GM19238 (cell line): ENCODE measurements around the gene ZNF439.
"Not testable (repeated sequence)": the region's sequence is repeated elsewhere in the genome, so short reads cannot be mapped to it uniquely, and the experiment has no call there.

ENCODE experiments used
- DNase-seq: peaks from one replicate; pipeline ENCODE4 v3.0.0; 2011; ENCODE audit warnings: low spot score; ENCODE audit not compliant: insufficient read length

ZNF439 gene

DNA sequence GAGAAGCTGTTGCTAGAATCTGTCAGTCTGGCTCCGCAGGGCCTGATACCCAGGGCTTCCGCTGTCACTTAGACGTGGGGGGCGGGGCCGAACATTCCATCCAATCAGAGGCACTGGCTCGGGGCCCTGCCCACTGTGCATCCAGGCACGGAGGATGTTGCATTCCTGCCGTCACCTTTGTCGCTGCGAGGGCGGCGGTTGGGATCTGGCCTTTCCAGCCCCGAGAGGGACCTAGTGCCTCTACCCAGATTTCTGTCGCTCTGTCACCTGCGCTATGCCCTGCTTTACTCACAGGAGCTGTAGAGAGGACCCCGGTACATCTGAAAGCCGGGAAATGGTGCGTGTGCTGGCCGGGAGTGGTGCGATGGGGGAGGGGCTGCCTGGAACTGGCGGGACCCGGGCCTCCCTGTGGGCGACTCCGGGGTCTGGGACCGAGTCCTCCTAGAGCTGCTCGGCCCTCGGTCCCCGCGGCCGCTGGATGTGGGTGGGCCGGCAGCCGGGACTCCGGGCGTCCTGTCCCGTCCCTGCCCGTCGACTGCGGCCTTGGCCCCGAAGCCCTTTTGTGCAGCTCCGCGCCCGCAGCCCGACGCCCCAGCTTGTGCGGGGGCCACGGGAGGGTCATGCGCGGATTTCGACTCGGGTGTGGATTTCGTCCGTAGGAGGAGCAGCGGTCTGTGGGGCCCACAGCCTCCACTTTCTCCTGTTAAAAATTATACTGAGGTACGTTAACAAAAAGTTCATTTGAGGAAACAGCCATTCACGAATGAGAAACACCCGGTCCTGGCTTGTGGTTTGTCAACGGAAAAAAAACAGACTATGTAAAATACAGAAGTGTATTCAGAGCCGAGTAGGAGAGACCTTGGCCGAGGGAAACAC, at the start of gene ZNF439:
TSS of gene ZNF439 (plus strand) at position 133 of the 876 bp plus-strand sequence. CDS start at position 275, 142 bp downstream.
- peak; percentile 83 for DNase-seq

DNA sequence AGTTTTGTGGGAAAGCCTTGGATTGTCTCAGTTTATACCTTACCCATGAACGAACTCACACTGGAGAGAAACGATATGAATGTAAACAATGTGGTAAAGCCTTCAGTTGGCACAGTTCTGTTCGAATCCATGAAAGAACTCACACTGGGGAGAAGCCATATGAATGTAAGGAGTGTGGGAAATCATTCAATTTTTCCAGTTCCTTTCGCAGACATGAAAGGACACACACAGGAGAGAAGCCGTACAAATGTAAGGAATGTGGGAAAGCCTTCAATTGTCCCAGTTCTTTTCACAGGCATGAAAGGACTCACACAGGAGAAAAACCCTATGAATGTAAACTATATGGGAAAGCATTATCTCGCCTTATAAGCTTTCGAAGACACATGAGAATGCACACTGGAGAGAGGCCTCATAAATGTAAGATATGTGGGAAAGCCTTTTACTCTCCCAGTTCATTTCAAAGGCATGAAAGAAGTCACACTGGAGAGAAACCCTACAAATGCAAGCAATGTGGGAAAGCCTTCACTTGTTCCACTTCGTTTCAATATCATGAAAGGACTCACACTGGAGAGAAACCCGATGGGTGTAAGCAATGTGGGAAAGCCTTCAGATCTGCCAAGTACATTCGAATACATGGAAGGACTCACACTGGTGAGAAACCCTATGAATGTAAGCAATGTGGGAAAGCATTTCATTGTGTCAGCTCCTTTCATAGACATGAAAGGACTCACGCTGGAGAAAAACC, 42.0 kb upstream of the ZNF439 start:
- DNase-seq, result no peak

DNA sequence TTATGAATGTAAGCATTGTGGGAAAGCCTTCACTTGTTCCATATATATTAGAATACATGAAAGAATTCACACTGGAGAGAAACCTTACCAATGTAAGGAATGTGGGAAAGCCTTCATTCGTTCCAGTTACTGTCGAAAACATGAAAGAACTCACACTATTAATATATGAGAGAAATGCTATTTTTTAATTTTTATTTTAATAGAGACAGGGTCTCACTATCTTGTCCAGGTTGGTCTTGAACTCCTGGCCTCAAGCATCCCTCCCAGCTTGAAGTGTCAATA, 41.5 kb upstream of the ZNF439 start:
- DNase-seq, result no peak

DNA sequence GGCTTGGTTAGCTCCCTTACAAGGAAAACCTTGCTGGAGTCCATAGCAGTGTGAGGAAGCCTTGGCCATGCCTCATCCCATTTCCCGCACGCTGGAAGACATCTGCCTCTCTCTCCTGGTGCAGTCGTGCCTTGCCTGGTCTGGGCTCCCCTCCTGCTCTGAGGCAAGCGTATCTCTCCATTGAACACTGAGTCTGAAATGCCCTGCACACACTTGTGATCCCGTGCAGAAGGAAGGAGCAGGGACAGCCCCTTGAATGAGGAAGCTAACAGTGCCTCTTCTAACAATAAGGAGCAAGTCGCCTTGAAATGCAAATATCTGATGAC, 34.9 kb upstream of the ZNF439 start:
- DNase-seq, result no peak

DNA sequence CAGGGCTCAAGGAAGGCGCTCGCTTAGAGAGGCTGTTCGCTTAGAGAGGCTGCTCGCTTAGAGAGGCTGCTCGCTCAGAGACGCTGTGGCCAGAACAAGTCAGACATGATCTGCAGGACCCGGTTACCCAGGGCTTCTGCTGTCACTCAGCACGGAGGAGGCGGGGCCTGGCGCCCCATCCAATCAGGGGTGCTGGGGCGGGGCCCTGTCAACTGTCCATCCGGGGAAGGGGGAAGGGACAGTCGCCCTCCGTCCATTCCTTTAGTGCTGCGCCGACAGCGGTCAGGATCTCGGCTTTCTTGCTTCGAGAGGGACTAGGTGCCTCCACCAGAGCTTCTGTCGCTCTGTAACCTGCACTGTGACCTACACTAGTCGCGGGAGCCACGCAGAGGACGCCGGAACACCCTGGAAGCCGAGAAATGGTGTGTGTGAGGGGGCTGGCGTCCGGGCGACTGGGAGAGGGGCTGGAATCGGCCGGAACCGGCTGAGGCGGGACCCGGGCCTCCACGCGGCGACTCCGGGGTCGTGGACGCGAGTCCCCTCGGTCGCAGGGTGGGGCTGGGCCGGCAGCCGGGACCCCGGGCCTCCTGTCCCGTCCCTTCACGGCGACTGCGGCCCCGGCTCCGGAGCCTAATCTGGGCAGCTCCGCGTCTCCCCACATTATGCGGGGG, 34.4 kb upstream of the ZNF439 start, which contains the start of gene ZNF440:
TSS of gene ZNF440 (plus strand) at position 245 of the 671 bp plus-strand sequence. CDS start at position 420, 175 bp downstream.
- peak; percentile 94 for DNase-seq

DNA sequence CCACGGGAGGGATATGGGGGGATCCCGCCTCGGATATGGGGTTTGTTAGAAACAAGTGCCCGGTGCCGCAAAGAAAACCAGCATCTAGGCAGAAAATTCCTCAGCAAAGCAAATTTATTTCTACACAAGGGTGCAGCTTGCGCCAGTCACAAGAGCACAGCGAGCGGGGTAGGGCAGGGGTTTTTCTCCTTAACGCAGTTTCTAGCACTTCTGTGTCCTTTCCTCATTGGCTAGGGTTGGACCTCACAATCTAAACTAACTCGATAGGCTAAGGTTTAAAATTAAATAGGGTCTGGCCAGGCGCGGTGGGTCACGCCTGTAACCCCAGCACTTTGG, 33.9 kb upstream of the ZNF439 start:
- DNase-seq, result no peak

DNA sequence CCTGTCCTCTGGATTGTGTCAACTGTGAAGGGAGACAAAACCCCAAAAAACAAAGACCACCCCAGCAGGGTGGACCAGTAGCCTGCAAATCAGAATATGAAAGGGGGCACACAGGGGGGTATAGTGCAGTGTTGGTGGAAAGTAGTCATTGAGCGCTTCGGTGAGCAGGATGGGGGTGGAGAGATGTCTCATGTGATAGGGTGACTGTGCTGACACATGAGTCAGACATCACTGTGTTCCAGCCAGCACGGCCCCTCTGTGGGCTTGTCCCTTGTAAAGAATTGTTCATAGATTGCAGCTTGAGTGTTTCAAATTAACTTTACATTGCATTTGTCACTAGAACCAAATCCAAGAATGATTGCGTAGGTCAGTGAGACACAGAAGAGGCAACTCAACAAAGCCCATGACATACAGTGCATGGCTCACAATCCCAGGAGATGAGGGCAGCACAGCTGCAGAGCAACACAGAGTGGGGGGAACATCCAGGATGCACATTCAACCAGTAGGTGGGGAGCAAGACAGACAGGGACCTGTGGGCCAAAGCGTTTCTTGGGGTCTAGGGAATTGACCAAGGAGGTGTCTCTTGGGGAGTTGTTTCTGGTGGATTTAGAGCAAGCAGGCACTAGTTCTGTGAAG, 26.9 kb upstream of the ZNF439 start:
- DNase-seq, result no peak

DNA sequence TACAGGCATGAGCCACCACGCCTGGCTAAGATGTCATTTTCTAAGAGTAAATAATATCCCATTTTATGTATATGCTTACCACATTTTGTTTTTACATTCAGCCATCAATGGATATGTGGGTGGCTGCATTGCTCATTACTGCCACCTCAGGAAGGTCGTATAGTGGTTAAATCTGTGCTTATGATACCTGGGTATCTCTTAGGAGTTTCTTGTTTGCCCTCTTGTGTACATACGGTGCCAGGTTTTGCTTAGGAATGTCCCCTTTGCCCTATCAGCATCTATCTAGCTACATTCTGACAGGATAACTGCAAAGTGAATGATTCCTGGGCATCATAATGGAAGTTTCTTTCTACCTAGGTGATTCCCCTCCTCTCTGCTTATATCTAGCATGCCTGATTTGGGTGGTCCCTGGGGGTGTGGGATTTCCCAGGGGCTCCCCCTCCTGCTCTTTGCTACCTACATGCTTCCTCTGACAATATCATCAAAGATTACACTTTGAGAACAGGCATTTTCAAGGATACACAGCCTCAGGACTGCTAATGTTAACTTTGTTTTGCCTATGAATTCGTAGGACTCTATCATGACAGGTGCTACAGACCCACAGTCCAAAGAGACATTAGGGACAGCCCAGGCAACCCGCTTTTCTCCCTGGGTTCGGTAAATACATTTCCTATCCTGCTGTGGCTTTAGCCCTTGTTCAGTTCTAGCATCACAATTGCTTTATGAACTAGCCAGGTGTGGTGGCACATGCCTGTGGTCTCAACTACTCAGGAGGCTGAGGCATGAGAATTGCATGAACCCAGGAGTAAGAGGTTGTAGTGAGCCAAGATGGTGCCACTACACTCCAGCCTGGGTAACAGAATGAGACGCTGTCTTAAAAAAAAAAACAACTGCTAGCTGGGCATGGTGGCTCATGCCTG, 19.3 kb upstream of the ZNF439 start:
- DNase-seq, result not testable (repeated sequence)

DNA sequence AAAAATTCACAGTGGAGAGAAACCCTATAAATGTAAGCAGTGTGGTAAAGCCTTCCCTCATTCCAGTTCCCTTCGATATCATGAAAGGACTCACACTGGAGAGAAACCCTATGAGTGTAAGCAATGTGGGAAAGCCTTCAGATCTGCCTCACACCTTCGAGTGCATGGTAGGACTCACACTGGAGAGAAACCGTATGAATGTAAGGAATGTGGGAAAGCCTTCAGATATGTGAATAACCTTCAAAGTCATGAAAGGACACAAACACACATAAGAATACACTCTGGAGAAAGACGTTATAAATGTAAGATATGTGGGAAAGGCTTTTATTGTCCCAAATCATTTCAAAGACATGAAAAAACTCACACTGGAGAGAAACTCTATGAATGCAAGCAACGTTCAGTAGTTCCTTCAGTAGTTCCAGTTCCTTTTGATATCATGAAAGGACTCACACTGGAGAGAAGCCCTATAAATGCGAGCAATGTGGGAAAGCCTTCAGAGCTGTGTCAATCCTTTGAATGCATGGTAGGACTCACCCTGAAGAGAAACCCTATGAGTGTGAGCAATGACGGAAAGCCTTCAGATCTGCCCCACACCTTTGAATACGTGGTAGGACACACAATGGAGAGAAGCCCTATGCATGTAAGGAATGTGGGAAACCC, 16.1 kb upstream of the ZNF439 start:
- DNase-seq, result no peak

DNA sequence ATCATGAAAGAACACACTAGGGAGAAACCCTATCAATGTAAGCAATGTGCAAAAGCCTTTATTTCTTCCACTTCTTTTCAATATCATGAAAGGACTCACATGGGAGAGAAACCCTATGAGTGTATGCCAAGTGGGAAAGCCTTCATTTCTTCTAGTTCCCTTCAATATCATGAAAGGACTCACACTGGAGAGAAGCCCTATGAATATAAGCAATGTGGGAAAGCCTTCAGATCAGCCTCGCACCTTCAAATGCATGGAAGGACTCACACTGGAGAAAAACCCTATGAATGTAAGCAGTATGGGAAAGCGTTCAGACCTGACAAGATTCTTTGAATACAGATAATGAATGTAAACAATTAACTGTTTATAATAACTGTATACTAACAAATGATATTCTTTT, 15.0 kb upstream of the ZNF439 start:
- no peak for DNase-seq

DNA sequence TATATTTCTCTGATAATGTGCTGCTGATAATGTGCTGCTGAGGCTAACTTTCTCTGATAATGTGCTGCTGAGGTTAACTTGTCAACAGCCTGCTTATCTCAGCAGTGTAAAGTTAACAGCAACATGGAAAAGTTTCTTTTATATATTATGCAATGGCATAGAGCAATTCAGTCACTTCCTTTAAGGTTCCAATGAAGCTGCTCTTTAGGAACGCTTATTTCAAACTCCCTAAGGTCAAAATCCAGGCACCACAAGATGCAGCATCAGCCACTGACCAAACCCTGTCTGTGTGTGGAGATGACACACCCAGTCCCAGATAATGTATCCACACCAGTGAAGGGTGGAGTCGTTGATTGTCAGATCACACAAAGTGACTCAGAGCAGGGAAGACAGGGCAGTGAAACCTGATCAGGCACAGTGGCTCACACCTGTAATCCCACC, 12.9 kb upstream of the ZNF439 start:
- DNase-seq, result not testable (repeated sequence)

DNA sequence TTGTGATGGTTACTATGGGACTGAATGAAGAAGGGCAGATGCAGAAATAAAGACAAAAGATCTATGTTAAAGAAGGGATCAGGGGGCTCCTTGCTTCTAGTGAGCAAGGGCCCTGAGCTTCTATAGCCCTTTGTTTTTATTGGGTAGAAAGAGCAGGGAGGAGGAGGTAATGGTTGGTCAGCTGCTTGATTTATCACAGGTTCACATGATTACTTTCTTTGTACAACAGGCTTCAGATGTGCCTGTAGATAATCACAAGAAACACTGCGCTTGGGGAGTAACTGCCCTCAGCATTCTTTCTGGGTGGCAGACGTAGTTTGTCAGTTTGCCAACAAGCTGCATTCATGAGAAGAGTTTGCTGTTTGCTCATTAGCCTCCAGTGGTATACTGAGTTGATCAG, 4.8 kb upstream of the ZNF439 start:
- no peak for DNase-seq

DNA sequence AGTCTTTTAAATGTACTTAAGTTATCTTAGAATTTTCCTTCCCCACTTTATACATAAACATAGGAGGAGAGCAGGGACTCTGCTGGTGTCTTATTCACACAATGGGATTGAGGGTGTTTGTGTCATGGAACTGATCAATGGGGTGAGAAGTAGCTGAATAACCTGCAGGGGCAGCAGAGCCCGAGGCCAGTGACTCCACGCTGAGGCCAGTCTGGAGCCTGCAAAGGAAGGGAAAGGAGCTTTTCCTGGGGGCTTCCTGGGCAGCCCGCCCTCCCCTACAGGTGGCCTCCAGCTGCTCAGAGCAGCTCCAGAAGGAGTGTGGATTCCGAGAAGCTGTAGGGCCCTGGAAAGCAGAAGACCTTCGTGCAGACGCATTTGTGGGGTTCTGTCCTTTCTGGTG, 911 bp upstream of the ZNF439 start:
- not testable (repeated sequence) for DNase-seq

DNA sequence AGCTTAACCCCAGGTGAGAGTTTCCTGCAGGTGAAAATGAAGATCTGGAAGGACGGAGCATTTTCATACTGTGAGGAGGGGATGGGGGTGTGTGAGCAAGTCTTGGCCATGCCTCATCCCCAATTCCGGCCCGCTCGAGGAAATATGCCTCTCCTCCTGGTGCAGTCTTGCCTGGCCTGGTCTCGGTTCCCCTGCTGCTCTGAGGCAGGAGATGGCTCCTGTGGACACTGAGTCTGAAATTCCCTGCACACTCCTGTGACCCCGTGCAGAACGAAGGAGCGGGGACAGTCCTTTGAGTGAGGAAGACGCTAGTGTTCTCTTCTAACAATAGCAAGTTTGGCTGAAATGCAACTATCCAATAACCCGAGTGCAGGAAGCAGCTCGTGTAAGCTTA, 329 bp upstream of the ZNF439 start:
- no peak for DNase-seq

DNA sequence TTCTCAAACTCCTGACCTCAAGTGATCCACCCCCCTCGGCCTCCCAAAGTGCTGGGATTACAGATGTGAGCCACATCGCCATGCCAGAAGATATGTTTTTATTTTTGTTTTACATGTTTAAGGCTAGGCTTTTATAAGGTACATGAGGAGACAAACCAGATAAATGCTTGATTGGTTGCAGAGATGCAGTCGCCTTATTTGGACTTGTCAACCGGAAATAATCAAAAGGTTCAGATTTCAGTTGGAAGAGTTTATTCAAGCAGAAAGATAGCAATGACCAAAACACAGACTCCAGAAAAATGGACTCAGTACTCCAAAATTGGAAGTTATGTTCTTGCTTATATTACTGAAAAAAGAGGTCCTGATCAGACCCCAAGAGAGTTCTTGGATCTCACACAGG, 1.8 kb downstream of the ZNF439 start:
- not testable (repeated sequence) for DNase-seq

DNA sequence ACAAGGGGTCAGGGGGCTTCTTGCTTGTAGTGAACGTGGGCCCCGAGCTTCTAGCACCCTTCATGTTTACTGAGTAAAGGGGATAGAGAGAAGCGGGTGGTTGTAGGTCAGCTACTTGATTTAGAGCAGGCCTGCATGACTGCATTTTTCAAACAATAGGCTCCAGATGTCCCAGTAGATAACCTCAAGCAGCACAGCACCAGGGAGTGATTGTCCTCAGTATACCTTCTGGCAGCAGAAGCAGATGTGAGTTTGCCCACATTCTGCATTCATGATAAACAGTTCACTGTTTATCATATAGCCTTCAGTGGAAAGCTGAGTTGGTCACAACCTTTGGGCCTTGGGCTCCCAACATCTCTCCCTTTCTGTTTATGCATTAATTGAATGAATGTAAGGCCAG, 4.8 kb downstream of the ZNF439 start:
- DNase-seq, result no peak

DNA sequence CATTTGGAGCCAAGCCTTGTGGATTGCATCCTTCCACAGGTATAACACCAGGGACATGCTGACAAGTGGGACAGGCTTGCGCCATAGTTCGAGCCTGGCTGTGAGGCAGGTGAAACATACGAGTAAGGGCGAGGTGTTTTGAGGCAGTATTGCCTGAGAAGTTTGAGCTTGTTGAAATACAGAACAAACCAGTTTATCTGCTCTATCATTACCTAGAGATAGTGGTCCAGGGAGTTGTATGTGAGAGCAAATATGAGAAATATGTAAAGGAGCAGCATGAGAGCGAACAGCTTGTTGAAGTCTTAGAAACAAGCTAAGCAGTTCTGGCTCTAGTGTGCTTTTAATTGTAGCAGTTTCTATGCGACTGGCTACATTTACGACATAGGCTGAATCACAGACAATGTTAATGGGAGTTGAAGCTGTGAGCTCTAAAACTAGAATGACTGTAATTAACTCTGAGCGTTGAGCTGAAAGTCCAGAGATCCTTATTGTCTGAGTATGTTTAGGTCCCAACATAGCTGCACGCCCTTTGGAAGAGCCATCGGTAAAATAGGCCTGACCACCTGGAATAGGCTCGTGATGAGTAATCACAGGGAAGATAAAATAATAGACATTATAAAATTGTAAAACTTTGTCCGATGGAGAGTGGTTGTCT, 8.2 kb downstream of the ZNF439 start:
- DNase-seq, result no peak

DNA sequence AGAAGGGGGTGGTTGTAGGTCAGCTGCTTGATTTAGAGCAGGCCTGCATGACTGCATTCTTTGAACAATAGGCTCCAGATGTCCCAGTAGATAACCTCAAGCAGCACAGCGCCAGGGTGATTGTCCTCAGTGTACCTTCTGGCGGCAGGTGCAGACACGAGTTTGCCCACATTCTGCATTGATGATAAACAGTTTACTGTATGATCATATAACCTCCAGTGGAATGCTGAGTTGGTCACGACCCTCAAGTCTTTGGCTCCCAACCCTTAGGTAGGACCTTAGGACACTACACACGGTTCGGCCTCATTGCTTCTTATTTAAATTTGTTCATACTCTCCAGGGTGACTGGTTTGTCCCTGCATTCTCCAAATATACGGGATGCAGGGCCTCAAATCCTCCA, 12.2 kb downstream of the ZNF439 start:
- DNase-seq, result no peak

DNA sequence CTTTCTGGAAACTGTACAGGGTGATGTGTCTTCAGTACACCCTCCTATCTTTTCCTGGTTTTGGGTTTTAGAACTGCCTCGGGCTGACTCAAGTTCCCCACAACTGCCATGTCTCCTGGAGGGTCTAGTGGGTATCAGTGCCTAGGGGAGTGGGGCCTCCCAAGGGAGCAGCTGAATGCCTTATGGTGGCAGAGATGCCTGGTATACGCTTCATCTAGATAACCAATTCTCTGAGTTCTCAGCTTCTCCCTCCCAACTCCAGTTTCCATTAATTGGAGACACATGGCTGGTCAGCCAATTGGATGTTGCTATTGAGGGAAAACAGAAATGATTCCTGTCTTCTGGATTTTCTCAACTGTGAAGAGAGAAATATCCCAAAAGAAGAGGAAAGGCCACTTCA, 12.8 kb downstream of the ZNF439 start:
- DNase-seq, result no peak

DNA sequence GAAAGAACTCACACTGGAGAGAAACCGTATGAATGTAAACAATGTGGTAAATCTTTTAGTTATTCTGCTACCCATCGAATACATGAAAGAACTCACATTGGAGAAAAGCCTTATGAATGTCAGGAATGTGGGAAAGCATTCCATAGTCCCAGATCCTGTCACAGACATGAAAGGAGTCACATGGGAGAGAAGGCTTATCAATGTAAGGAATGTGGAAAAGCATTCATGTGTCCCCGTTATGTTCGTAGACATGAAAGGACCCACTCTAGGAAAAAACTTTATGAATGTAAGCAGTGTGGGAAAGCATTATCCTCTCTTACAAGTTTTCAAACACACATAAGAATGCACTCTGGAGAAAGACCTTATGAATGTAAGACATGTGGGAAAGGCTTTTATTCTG, 19.2 kb downstream of the ZNF439 start:
- DNase-seq, result not testable (repeated sequence)
